K562 (cell line): ENCODE data around the gene ABHD16A.

Source experiments
- MTF1 ChIP-seq: fragments of 250-450 bp; sonication (Bioruptor Pico); IDR thresholded peaks from 2 replicates; pipeline ENCODE4 v1.9.0; 2021; ENCODE audit warnings: moderate library complexity, mild to moderate bottlenecking, inconsistent platforms, borderline replicate concordance
- RAD51 ChIP-seq: fragments of 450-650 bp; IDR thresholded peaks from 2 replicates; pipeline ENCODE4 v1.7.1; 2016; ENCODE audit warnings: low read depth, mild to moderate bottlenecking, borderline replicate concordance
- TF ChIP-seq, protein P1 (sequence below), 3 experiments: IDR thresholded peaks in 2 of 3; conservative IDR thresholded peaks in 1 of 3; 2 replicates each; pipeline ENCODE4 v1.5.1; 2011 to 2012; ENCODE audit warnings: low read length in 3 of 3, mild to moderate bottlenecking in 3 of 3, control low read depth in 2 of 3, improper control_type of control experiment in 1 of 3, inconsistent platforms in 1 of 3, low read depth in 1 of 3, mixed read lengths in 1 of 3, moderate library complexity in 1 of 3; ENCODE audit not compliant: insufficient read depth in 2 of 3
- TF ChIP-seq, protein P2 (sequence below): sonication (generic); formaldehyde crosslinking; IDR thresholded peaks from 2 replicates; pipeline ENCODE4 v1.8.0; 2022; ENCODE audit warnings: mild to moderate bottlenecking, low read depth, missing genetic modification reagents

DNA sequence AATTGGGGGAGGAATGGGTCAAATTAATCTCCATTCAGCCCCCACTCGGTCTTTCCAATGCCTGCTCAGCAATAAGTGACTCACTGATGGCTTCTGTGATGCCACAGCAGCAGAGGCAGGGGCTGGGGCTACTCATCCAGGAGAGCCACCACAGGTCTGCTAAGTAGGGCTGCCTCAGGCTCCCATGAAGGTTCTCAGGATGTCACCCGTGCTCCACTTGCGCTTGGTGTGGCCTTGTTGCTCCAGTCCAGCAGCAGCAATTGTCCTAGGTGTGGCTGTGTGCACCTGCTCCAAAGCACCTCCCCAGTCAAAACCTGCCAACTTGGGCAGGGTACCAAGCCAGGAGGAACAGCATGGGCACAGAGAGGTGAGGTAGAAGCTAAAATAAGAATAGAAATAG is 19.0 kb upstream of the ABHD16A start:
- TF ChIP-seq RAD51 (no peak), MTF1 (no peak)
- TF ChIP-seq, protein P1, sequence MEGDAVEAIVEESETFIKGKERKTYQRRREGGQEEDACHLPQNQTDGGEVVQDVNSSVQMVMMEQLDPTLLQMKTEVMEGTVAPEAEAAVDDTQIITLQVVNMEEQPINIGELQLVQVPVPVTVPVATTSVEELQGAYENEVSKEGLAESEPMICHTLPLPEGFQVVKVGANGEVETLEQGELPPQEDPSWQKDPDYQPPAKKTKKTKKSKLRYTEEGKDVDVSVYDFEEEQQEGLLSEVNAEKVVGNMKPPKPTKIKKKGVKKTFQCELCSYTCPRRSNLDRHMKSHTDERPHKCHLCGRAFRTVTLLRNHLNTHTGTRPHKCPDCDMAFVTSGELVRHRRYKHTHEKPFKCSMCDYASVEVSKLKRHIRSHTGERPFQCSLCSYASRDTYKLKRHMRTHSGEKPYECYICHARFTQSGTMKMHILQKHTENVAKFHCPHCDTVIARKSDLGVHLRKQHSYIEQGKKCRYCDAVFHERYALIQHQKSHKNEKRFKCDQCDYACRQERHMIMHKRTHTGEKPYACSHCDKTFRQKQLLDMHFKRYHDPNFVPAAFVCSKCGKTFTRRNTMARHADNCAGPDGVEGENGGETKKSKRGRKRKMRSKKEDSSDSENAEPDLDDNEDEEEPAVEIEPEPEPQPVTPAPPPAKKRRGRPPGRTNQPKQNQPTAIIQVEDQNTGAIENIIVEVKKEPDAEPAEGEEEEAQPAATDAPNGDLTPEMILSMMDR (IDR thresholded peaks at IDR 0.05 in 2 of 3, conservative IDR thresholded peaks at IDR 0.05 in 1 of 3; ENCODE audit: insufficient read depth in 2 of 3, low read depth in 1 of 3, low read length in 3 of 3): no peak
- TF ChIP-seq, protein P2, sequence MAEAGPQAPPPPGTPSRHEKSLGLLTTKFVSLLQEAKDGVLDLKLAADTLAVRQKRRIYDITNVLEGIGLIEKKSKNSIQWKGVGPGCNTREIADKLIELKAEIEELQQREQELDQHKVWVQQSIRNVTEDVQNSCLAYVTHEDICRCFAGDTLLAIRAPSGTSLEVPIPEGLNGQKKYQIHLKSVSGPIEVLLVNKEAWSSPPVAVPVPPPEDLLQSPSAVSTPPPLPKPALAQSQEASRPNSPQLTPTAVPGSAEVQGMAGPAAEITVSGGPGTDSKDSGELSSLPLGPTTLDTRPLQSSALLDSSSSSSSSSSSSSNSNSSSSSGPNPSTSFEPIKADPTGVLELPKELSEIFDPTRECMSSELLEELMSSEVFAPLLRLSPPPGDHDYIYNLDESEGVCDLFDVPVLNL (CRISPR knock-in tag): no peak
